Choroid plexus epithelial cell (primary cell): Measurements from ENCODE around the gene AP5Z1.
A peak's percentile ranks its signal among the peaks of the same experiment; 100 is the strongest.

ENCODE experiments used
- DNase-seq: peaks from one replicate; pipeline ENCODE4 v3.0.0-alpha.2; 2010; ENCODE audit warnings: low read depth
- H3K4me3 ChIP-seq: 2 replicates; pipeline ENCODE4 v1.5.1; 2011; ENCODE audit warnings: low read depth, mild to moderate bottlenecking, control low read depth, low read length, moderate library complexity
- CTCF ChIP-seq: conservative IDR thresholded peaks from 2 replicates; pipeline ENCODE4 v1.5.1; 2011; ENCODE audit warnings: low read depth, mild to moderate bottlenecking, control low read depth, inconsistent platforms, low read length, moderate library complexity

AP5Z1 gene

GRCh38 chr7:4772306-4772705, 3.1 kb upstream of the AP5Z1 start:
- DNase-seq = no peak
- no peak for TF ChIP-seq CTCF
- H3K4me3 ChIP-seq = no peak overlapping the region

- no peak overlapping the region for H3K4me3 ChIP-seq
- TF ChIP-seq CTCF = no peak
- DNase-seq = no peak
Measured at GRCh38 chr7:4774007-4774406, 1.4 kb upstream of the AP5Z1 start.

GRCh38 chr7:4774658-4775249, 669 bp upstream of the AP5Z1 start:
- DNase-seq = peak; percentile 85
- peak overlapping the region; percentile 100 for H3K4me3 ChIP-seq
- no peak for TF ChIP-seq CTCF

- no peak for TF ChIP-seq CTCF
- peak; percentile 62 for DNase-seq
- H3K4me3 ChIP-seq = peak overlapping the region; percentile 100
Measured at GRCh38 chr7:4775848-4776623, 613 bp downstream of the AP5Z1 start.

- TF ChIP-seq CTCF = no peak
- H3K4me3 ChIP-seq = no peak overlapping the region
- no peak for DNase-seq
Measured at GRCh38 chr7:4779118-4779517, 3.7 kb downstream of the AP5Z1 start.

GRCh38 chr7:4781366-4782069, 6.1 kb downstream of the AP5Z1 start:
- DNase-seq = no peak
- no peak for TF ChIP-seq CTCF
- no peak overlapping the region for H3K4me3 ChIP-seq
